Stimulated activated CD4-positive, alpha-beta T cell treated with anti-CD3 and anti-CD28 coated beads, Interleukin-2, amount 100 ng/mL, for 24 hours (primary cell): ENCODE data around the gene CAPZB.

ENCODE experiments used
- DNase-seq, 2 donors: peaks; one replicate each; pipeline ENCODE4 v3.0.0-alpha.2; 2020

Gene CAPZB

GRCh38 chr1:19324665-19324990 lies 160.7 kb downstream of the CAPZB start:
- no peak for DNase-seq

DNA sequence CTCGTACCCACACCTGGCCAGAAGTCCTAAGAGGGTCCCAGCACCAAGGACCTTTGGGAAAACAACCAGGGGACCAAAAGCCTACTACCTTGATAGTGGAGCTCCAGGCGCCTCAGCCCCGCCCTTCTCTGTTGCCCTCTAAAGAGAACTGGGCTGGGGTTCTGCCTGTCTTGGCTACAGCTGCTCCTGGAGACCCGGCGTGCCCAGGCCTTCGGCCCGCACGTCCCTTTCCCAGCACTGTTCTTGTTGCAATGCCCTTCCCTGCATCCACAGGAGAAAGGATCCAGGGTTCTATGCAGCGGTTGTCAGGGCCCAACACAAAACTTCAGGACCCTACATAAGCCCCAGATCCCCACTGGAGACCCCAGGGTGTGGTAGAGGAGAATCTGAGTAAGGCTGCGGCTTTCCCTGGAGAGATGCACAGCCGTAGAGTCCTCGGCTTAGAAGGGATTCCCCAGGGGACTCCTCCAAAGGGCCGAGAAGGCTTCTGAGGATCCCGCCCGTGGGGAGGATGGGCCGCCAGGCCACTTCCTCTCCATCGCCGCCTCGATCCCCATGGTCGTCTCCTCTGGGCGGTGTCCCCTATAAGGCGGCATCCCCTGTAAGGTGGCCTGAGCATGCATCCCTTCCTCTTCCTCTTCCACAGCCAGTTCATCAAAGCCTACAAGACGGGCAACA lies 161.2 kb downstream of the CAPZB start:
- no peak for DNase-seq

DNA sequence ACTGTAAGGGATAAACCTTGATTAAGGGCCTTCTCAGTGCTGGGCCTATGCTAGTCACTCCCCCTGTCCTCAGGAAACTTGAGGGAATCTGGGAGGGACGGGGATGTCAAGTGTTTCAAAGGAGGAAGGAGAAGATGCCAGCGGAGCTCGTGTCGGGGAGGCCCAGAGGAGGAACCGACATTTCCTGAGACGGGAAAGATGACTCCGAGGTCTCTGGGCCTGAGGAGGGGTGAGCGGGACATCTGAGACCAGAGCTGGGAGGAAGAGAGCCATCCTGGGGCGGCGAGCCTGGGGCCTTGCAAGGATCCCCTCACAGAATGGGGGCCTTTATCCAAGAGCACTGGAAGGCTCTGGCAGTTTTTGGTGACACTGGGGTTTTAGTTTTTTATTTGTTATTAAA lies 162.9 kb downstream of the CAPZB start:
- no peak for DNase-seq

DNA sequence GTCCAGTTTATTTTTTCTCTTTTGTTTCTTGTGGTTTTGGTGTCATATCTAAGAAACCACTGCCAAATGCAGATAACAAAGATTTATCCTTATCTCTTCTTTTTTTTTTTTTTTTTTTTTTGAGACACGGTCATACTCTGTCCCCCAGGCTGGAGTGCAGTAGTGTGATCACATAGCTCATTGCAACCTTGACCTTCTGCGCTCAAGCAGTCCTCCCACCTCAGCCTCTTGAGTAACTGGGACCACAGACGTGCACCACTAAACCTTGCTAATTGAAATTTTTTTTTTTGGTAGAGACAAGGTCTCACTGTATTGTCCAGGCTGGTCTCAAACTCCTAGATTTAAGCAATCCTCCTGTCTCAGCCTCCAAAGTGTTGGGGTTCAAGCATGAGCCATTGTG lies 164.3 kb downstream of the CAPZB start:
- no peak for DNase-seq

DNA sequence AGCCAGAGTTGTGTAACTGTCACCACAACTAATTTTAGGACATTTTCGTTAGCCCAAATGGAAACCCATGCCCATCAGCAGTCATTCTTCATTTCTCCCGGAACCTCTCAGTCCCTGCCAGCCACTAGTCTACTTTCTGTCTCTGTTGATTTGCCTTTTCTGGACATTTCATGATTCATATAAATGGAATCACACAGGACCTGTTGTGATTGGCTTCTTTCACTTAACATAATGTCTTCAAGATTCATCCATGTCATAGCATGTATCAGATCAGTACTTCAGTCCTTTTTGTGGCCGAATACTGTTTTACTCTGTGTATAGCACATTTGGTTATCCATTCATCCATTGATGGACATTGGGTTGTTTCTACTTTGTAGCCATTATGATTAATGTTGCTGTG lies 166.1 kb downstream of the CAPZB start:
- no peak for DNase-seq

GRCh38 chr1:19317126-19317910 lies 168.0 kb downstream of the CAPZB start:
- no peak for DNase-seq

DNA sequence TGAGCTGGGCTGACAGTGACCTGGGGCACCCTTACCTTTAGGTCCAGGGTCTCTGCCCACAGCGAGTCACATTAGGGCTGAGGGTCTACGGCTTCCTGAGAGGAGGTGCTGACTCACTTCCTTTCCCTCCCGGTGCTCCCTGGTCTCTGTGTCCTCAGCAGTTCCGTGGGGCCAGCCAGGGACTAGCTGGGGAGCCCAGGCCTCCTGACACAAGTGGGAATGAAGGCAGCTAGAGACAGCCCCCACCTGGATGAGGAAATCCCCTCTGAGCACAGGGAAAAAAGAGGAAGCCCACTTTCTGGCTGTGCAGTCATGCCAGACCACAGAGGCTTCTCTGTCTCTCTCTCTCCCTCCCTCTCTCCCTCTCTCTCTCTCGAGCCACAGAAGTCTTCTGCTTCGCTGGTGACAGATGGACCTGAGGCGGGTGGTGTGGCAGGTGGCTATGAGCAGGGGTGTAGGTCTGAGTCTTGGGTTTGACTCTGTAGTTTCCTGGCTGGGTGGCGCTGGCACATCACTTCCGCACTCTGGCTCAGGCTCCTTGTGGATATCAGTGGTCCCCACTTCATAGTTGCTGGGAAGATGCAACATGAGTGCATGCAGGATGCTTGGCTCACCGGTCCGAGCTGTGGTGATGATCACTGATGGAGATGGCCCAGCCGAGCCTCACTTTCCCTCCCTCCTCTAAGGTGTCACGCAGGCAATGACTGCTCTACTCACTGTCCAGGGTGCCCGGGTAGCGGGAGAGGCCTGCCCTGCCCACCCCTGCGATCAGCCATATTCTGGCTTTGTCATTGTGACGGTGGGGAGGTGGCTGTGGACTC lies 169.8 kb downstream of the CAPZB start:
- no peak for DNase-seq

GRCh38 chr1:19313961-19314882 lies 171.1 kb downstream of the CAPZB start:
- no peak for DNase-seq

- DNase-seq: no peak
These were observed 171.7 kb downstream of the CAPZB start for GRCh38 chr1:19313636-19313959.

DNA sequence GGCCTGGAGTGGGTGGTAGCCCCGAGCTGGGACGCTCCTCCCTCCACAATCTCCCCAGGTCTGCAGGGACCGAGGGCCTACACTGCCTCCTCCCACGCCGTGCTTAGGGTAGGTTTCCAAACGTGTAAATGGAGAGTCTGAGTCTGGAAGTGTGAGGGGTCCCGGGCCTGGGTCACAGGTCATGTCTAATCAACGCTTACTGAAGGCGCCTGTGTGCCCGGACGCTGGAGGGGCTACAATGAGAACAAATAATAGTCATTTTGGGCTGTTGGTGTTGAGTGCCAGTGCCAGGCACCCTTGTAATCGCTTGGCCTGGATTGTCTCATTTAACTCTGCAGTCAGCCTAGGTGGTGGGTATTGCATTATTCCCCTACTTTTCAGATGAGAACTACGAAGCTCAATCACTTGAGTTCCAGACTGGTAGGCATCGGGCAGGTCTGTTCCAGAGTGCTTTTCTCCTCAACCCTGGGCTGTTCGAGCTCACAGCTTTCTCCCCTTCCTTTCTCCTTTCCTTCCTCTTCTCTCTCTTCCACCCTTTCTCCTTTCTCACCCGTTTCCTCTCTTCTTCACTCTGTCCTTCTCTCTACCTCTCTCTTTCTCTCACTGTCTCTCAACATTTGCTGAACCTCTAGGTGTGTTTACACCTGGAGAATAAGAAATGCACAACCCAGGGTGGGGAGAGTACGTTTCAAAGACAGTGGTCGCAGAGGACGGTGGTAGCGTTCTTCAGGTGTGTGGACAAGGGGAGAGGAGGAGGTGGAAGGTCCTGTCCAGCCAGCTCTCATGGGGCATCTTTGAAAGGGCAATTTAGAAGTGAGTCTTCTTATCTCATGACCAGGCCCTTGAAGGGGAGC lies 172.3 kb downstream of the CAPZB start:
- no peak for DNase-seq

DNA sequence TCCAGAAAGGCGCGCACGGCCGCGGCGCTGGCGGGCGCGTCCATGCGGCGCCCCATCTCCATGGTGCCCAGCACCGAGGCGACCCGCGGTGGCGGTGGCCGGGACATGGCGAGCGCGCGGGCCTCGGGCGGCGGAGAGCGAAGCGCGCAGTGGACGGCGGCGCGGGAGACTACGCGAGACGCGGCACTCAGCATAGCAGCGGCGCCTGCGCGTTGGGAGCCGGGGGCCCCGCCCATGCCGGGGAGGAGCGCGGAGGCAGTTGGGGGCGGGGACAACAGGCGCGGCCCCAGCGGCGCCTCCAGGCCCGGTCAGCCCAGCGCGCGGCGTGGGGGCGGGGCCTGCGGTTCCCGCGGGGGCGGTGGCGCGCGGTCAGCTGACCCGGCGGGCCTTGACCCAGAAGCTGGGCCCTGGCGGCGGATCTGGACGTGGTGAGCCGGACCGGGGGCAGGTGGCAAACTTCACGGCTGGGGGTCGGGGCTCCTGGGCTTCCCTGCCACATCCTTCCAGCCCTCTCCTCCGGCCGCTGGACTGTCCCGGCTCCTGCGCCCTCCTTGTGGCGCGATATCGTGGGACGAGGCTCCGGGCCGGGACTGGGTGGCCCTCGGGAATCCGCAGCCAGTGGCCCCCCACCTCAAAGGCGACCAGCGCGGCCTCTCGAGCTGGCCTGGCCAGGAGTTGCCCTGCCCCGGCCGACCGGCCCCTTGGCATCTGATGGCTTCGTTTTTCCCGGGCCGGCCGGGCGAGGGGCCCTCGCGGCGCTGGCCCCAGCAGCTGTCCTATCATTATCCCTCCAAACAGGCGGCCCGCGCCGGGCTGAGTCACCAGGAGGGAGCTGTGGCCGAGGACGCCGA lies 173.2 kb downstream of the CAPZB start, which contains the start of the genes AKR7A2 and SLC66A1:
AKR7A2 (minus strand) TSS at position 214 of the 851 bp plus-strand sequence; CDS start at position 194, 20 bp downstream.
SLC66A1 (plus strand) TSS at position 396 of the 851 bp plus-strand sequence. CDS start 5,352 bp downstream, outside the sequence.
- peak; percentile 91 to 92 for DNase-seq

DNA sequence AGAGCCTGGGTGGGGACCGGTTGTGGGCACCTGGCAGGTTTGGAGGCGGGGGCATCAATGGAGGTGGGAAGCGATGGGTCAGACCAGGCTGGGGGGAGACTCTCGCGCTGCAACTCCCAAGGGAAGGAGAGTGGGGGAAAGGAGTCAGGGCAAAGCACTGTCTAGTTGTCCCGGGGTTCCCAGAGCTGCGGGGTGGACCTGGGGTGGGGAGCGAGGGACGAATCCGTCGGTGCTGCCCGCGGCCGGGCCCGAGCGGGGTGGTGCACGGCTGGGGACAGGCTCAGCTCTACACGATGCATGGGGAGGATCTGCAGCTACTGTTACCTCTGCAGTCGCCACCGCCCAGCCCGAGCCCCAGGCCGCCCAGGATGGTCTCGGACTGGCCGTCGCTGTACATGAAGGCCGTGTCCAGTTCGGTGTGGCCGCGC lies 173.8 kb downstream of the CAPZB start:
- peak; percentile 25 to 35 for DNase-seq

DNA sequence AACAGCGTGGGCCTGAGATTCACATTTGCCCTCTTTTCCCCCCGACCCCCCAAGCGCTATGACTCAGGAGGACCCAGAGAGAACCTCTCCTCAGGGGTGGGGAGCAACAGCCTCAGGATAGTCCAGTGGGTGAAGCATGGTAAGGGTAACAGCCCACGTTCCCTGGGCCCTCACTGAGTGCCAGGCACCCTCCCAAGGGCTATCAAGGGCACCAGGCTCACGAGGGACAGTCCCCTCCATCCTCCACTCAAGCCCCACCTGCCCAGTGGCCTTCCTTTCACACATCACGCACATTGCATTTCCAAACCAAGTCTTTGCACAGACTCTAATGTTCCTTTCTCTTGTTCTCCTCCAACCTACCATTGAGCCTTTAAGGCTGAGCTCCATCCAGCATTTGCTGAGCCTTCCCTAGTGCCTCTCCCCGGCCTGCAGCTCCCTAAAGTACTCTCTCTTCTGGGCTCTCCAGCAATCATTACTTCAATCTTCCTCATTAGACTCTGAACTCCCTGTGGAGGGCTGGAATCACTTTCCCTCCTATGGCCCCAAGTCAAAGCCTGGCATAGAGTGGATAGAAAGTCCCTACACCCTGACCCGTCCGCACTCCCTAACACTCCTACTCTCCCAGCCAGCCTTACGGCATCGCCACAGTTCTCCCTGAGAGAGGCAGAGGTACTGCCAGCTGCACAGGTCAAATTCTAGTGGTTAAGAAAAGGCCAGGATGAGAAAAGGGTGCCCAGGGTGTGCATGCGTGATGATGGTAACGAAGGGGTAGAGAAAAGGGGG lies 174.4 kb downstream of the CAPZB start:
- no peak for DNase-seq

- DNase-seq: no peak
These were observed 175.3 kb downstream of the CAPZB start for GRCh38 chr1:19310061-19310460.

GRCh38 chr1:19309123-19309813 lies 176.1 kb downstream of the CAPZB start:
- DNase-seq: no peak

DNA sequence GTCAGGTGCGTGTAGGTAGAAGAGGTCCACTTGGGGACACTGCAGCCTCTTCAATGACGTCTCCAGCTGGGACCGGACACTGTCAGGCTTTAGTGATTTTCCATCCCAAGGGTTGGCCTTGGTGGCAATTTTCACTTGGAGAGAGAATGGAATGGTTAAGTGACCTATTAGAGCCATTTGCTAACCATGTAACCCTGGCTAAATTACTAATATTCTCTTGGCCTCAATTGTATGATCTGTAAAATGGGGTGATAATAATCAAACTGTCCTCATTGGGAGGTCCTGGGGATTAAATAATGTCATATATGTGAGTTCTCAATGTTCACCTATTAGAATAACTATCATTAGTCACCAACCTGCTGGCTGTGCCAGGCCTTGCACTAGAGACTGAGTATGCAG lies 176.8 kb downstream of the CAPZB start:
- no peak for DNase-seq

- no peak for DNase-seq
These were observed 177.4 kb downstream of the CAPZB start for GRCh38 chr1:19307794-19308508.

- DNase-seq: no peak
These were observed 178.4 kb downstream of the CAPZB start for GRCh38 chr1:19306941-19307340.
